Epithelial cell of esophagus (primary cell): ENCODE results near the gene ARNT2.

Source experiments
- DNase-seq: peaks from one replicate; pipeline ENCODE4 v3.0.0; 2010; ENCODE audit warnings: low read depth
- H3K4me3 ChIP-seq: 2 replicates; pipeline ENCODE4 v1.5.1; 2011; ENCODE audit warnings: mild to moderate bottlenecking, low read length, control low read depth
- CTCF ChIP-seq: IDR thresholded peaks from 2 replicates; pipeline ENCODE4 v1.5.1; 2011; ENCODE audit warnings: low read depth, mild to moderate bottlenecking, low read length, control low read depth, inconsistent platforms; ENCODE audit not compliant: insufficient read depth; ENCODE audit errors: missing control alignments

Gene ARNT2

GRCh38 chr15:80498652-80499051 is 94.5 kb downstream of the ARNT2 start:
- no peak overlapping the region for H3K4me3 ChIP-seq
- TF ChIP-seq CTCF, result no peak
- DNase-seq, result no peak

GRCh38 chr15:80500021-80500420 is 95.8 kb downstream of the ARNT2 start:
- TF ChIP-seq CTCF, result no peak
- DNase-seq, result no peak
- H3K4me3 ChIP-seq, result no peak overlapping the region

GRCh38 chr15:80501476-80501875 is 97.3 kb downstream of the ARNT2 start:
- DNase-seq, result no peak
- TF ChIP-seq CTCF, result no peak
- H3K4me3 ChIP-seq, result no peak overlapping the region

- no peak for DNase-seq
- no peak for TF ChIP-seq CTCF
- H3K4me3 ChIP-seq, result no peak overlapping the region
These were observed 98.6 kb downstream of the ARNT2 start for GRCh38 chr15:80502782-80503181.

- no peak for DNase-seq
- H3K4me3 ChIP-seq, result no peak overlapping the region
- TF ChIP-seq CTCF, result no peak
These were observed 99.3 kb downstream of the ARNT2 start for GRCh38 chr15:80503319-80503952.

- H3K4me3 ChIP-seq, result no peak overlapping the region
- no peak for TF ChIP-seq CTCF
- no peak for DNase-seq
These were observed 100.7 kb downstream of the ARNT2 start for GRCh38 chr15:80504931-80505330.

GRCh38 chr15:80506286-80506893 is 102.2 kb downstream of the ARNT2 start:
- no peak overlapping the region for H3K4me3 ChIP-seq
- no peak for DNase-seq
- TF ChIP-seq CTCF, result no peak
